ENCODE data around the gene HMGB1.

The HMGB1 gene

GRCh38 chr13:30465593-30466357 lies at the start of gene HMGB1:
Gene HMGB1, minus strand, starts transcription at chr13:30465936. Its CDS starts 2,256 bp downstream, at chr13:30463680.
- TF ChIP-seq CTCF (IDR thresholded peaks at IDR 0.05; ENCODE audit: insufficient read depth, low read depth, low read length, missing control alignments), result no peak
- H3K4me3 ChIP-seq (ENCODE audit: low read length), result peak within 1 kb of the TSS; percentile 49
- DNase-seq (ENCODE audit: low read depth), result peak; percentile 99

GRCh38 chr13:30510811-30511371 lies 45.2 kb upstream of the HMGB1 start:
- no peak for TF ChIP-seq CTCF (IDR thresholded peaks at IDR 0.05; ENCODE audit: insufficient read depth, low read depth, low read length, missing control alignments)
- H3K4me3 ChIP-seq (ENCODE audit: low read length), result no peak overlapping the region
- peak; percentile 40 for DNase-seq (ENCODE audit: low read depth)

GRCh38 chr13:30510091-30510490 lies 44.4 kb upstream of the HMGB1 start:
- no peak for TF ChIP-seq CTCF (IDR thresholded peaks at IDR 0.05; ENCODE audit: insufficient read depth, low read depth, low read length, missing control alignments)
- DNase-seq (ENCODE audit: low read depth), result no peak
- H3K4me3 ChIP-seq (ENCODE audit: low read length), result no peak overlapping the region

- no peak for TF ChIP-seq CTCF (IDR thresholded peaks at IDR 0.05; ENCODE audit: insufficient read depth, low read depth, low read length, missing control alignments)
- no peak for DNase-seq (ENCODE audit: low read depth)
- no peak overlapping the region for H3K4me3 ChIP-seq (ENCODE audit: low read length)
These were observed 43.7 kb upstream of the HMGB1 start for GRCh38 chr13:30509254-30510050.

GRCh38 chr13:30504081-30504480 lies 38.3 kb upstream of the HMGB1 start:
- no peak overlapping the region for H3K4me3 ChIP-seq (ENCODE audit: low read length)
- no peak for TF ChIP-seq CTCF (IDR thresholded peaks at IDR 0.05; ENCODE audit: insufficient read depth, low read depth, low read length, missing control alignments)
- DNase-seq (ENCODE audit: low read depth), result no peak

GRCh38 chr13:30502237-30502636 lies 36.5 kb upstream of the HMGB1 start:
- DNase-seq (ENCODE audit: low read depth), result no peak
- TF ChIP-seq CTCF (IDR thresholded peaks at IDR 0.05; ENCODE audit: insufficient read depth, low read depth, low read length, missing control alignments), result no peak

More at GRCh38 chr13:30502237-30502636, 36.5 kb upstream of the HMGB1 start:
- H3K4me3 ChIP-seq (ENCODE audit: low read length), result no peak overlapping the region

Data from epithelial cell of esophagus (primary cell).